HG03066 (cell line): ENCODE results near the gene TRIM62.

Experiments used
- ATAC-seq: cut with Tn5 transposase; IDR thresholded peaks from one replicate; pipeline ENCODE4 v1.9.1; 2021; ENCODE audit warnings: low read depth; ENCODE audit not compliant: unreplicated experiment

The TRIM62 gene

DNA sequence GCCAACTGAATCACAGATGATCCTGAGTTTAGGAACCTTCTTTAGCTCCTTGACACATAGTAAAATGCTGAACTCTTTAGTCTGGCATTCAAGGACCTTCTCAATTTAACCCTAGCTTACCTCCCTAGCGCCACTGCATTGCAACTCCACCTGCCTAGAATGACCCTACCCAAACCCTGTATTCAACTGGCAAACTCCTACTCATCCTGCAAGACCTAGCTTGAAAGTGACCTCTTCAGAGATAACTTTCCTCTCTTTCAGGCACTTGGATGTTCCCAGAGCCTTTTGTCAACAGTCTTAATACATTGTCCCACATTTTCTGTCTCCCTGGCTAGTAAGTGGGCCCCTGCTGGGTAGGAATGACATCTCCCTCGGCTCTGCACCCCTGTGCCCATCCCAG, 19.7 kb downstream of the TRIM62 start:
- ATAC-seq = no peak

GRCh38 chr1:33161061-33161681, 20.7 kb downstream of the TRIM62 start:
- no peak for ATAC-seq

- no peak for ATAC-seq
Measured at GRCh38 chr1:33159577-33159976, 22.3 kb downstream of the TRIM62 start.

GRCh38 chr1:33158366-33158765, 23.5 kb downstream of the TRIM62 start:
- no peak for ATAC-seq

DNA sequence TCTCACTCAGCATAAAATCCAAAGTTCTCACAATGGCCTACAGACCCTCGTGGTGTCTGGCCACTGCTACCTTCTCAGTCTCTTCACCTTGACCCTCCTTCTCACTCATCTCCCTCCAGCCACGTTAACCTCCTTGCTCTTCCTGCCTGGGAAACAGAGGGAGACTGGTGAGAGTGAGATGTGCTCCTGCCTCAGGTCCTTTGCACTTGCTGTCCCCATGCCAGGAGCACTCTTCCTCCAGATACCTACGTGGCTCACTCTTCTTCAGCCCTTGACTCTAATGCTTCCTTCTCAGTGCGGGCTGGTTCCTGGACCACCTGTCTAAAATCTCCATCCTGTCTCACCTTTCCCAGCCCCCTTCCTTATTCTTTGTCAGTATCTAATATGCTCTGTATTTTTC, 24.7 kb downstream of the TRIM62 start:
- ATAC-seq = no peak

DNA sequence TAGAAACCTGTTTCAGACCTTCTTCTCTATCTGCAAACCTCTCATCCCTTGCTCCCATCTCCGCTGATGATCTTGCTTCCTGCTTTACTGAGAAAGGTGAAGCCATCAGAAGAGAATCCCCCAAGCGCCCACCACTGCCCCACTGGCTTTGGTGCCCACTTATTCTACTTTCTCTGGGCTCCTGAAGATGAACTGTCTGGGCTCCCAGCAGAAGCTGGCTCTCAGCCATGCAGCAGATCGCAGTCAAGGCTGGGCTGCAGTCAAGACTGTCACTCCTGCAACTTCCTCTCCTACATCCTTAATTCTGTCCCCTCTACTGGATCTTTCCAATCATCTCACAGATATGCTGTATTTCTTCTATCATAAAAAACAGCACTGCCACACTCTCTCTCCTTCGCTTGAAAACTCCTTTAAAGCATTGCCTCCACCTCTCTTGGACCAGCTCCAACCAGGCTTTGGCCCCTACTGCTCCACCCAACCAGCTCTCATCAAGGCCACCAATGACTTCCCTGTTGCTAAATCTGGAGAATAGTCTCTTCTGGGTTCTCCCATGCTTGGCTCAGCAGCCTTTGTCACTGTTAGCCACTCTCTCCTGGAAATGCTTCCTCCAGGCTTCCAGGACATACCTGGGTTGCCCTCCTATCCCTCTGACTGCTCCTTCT, 25.8 kb downstream of the TRIM62 start:
- no peak for ATAC-seq

GRCh38 chr1:33153650-33154049, 28.2 kb downstream of the TRIM62 start:
- no peak for ATAC-seq

DNA sequence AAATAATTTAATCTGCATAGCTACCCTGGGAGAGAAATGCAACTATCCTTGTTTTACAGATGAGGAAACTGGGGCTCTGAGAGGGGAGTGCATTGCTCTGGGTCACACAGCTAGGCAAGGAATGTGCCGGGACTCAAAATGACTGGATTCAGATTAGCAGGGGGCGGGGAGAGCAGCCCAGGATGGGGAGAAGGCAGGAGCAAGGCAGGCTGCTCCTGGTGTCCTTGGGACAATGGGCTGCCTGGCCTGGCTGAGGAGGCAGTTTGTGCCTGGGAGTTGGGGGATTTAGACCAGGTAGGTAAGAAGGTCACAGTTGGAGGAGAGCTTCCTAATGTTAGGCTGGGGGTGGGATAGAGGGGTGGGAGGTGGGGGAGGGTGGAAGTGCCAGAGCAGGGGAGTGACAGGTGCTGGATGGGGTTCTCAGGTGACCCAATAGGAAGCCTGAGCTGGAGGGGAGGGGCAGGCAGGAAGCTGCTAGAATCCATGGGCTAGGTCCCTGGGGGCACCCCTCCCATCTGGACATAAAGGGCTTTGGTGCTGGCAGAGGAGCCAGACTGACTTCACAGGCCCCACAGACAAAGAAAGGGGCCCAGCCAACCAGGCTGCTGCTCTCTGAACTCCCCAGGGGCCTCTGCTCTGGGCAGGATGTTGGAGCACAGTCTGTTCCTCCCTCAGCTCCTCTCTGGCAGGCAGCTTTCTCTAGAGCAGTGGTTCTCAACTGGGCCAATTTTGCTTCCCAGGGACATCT, 29.0 kb downstream of the TRIM62 start:
- no peak for ATAC-seq

GRCh38 chr1:33151116-33151515, 30.7 kb downstream of the TRIM62 start:
- ATAC-seq = no peak

DNA sequence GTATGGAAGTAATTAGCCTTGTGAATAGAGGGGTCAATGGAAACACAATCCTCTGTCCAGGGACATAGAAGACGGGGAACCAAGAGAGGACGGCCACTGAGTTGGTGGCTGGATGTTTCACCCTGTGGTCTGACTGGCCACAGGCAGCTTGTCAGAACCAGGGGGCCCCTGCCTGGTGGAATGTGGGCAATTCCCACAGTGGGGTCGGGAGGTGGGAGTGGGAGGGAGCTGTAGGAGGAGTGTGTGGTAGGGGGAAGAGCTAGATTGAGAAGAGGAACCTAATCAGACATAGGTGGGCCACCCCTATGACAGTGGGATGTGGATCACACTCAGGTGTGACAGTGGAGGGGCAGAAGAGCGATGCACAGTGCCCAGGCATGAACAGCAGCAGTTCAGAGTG, 31.3 kb downstream of the TRIM62 start:
- no peak for ATAC-seq

GRCh38 chr1:33149453-33150190, 32.2 kb downstream of the TRIM62 start:
- ATAC-seq = no peak

- ATAC-seq = no peak
Measured at GRCh38 chr1:33148615-33149014, 33.2 kb downstream of the TRIM62 start.

DNA sequence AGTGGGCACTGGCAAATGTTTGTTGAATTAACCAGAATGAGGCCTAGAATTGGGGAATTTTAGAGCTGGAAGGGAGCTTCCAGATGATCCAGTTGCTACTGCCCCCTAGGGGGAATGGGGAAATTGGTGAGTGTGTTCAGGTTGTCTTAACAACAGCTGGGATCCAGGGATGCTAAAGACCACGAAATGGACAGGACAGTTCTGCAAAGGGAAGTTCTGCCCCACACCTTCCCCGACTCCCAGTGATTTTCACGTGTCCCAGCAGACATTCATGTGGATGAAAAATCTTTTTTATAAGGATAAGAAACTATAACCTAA, 33.9 kb downstream of the TRIM62 start:
- no peak for ATAC-seq

DNA sequence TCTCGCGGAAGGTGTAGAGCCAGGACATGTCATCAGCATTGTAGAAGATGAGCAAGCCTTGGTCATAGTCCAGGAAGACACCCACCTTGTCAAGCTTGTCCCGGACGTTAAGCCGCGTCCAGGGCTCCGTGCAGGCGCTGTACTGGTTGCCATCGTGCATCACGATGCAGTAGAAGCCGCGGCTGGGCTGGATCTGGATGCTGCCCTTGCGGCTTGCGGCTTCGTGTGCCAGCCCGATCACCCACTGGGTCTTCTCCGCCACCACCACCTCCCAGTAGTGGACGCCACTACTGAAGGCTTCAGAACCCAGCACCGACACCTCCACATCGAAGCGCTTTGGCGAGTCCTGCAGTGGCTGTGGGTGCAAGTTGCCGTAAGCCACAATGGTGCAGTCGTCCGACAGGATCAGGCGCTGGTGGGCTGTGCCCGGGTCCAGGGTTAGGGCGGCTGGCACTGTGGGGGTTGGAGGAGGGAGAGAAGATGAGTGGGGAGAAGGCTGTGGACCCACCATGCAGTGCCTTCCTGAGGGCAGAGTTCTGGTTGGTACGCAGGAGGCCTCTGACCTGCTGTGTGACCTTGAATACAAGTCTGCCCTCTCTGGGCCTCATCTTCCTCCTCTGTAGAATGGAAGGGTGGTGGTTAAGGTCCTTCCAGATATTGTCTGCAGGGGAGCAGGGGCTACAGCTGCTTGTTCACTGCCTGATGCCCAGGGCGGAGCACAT, 34.4 kb downstream of the TRIM62 start:
- no peak for ATAC-seq

DNA sequence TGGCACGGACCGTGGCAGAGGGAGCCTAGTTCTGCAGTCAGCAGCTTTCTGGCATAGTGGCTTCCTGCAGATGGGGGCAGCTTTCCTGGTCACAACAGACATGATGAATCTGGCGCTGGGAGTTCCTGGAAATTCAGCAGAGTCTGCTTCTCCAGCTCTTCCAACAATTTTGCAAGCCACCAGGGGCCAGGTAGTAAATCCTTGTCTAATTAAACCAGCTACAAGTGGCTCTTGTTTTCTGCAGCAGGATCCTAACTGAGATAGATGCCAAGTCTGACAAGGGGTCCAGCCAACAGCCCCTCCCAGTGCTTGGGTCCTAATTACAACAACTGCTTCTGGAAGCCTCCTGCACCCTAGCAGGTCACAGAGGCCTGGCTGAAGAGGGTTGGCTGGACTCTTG, 35.8 kb downstream of the TRIM62 start:
- no peak for ATAC-seq

DNA sequence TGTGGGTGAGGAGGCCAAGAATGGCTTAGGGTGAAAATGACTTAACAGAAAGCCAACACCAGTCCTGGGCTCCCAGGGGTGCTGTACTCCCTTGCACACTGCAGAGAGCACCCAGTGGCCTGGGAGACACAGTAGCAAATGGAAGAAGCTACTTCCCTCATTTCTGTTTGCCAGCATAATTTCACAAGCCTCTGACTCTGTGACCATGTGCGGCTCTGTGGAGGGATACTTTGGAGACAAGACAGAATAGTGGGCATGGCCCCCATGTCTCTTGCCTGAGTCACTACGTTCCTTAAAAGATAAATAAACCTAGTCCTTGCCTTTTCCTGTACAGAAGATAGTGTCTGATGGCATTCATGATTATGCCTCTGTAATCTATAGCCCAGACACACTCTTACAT, 38.1 kb downstream of the TRIM62 start:
- no peak for ATAC-seq

DNA sequence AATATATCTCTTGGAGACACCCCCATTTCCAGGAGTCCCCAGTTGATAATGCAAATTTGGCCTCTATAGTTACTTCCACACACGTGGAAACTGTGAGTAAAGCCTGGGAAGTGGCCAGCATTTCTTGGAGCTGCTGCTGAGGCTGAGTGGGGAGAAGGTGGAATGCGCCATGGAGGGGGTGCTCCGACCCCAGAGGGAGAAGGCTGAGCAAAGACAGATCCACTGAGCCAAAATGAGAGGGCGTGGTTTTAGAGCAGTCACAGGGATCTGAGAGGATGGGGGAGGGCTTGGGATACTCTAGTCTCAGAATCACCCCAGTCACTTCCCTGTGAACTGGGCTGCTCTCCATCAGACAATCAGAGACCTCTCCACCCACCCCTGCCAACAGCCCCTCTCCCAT, 38.7 kb downstream of the TRIM62 start:
- ATAC-seq = no peak

- ATAC-seq = no peak
Measured at GRCh38 chr1:33142483-33143064, 39.3 kb downstream of the TRIM62 start.

DNA sequence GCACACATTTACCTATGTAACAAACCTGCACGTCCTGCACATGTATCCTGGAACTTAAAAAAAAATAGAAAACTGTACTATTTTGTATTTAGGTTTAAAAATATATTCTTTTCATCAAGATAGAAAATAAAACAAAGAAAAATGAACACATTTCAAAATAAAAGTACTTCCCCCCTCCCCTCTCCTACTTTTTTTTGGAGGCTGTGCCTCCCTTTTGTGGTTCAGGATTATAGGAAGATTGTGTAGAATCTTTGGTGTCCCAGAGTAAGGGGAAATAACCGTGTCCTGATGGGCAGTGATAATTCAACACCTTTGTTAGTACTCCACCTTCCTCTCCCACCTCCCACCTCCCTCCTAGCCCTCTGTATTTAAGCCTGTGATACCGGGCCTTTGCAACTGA, 40.1 kb downstream of the TRIM62 start:
- ATAC-seq = no peak

DNA sequence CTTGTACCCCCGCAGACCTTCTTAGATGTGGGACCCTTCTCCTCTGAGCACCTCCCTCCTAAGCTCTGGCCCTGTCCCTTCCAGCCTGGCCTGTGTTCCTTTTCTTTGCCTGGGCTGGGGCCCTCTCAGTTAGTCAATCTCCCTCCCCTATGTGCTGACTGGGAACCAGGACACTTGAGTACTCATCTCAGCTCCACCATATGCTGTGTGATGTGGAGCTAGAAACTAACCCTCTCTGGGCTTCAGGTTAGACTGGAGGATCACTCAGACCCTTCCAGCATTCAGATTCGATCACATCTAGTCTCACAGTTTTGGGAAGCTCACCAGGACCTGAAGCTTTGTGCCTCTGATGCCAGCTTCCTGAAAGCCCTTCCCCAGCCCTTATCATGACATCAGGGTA, 40.6 kb downstream of the TRIM62 start:
- ATAC-seq = no peak
